A549 (cell line): ENCODE measurements around the gene CYP4F2. TPM values are rescaled to one million over a fixed set of nuclear protein-coding genes. Genes with fewer than 3 reads are reported as not detected.

Experiments used
- ATAC-seq, 2 experiments: fragments of 200-7000 bp in 1 of 2; fragments of >200 bp in 1 of 2; cut with Nextera tagmentation in 1 of 2; cut with Tn5 transposase in 1 of 2; 3 replicates each; pipeline versions ENCODE4 v1.8.0 to v1.9.1; 2018 to 2020; ENCODE audit warnings: mild to moderate bottlenecking in 1 of 2, moderate library complexity in 1 of 2
- CTCF ChIA-PET: fragments of 300-600 bp; sonication (Branson Sonifier 250); formaldehyde crosslinking; extraction: SDS; loops from one replicate; lab custom pipeline; 2021; ENCODE audit warnings: antibody characterized with exemption, inconsistent platforms; lab: Yijun Ruan, JAX
- POLR2A ChIA-PET: fragments of 350-600 bp; formaldehyde crosslinking; extraction: SDS; loops from one replicate; lab custom pipeline; 2021; ENCODE audit warnings: antibody characterized with exemption, inconsistent platforms; lab: Yijun Ruan, JAX
- DNase-seq, 2 experiments: peaks; one replicate each; pipeline versions ENCODE4 v3.0.0 to v3.0.0-alpha.2; 2011 to 2016; ENCODE audit warnings: low read depth in 1 of 2, low spot score in 1 of 2
- FAIRE-seq: peaks from 2 replicates; lab custom pipeline; 2011; peaks lifted over from hg19 to GRCh38; lab: Jason Lieb, UNC
- H3K27ac ChIP-seq, 2 experiments: fragments of >200 bp; sonication (Bioruptor Twin); formaldehyde crosslinking; 3 replicates each; pipeline ENCODE4 v1.5.1; 2016 to 2017
- H3K4me1 ChIP-seq: fragments of >200 bp; sonication (Bioruptor Twin); formaldehyde crosslinking; 3 replicates; pipeline ENCODE4 v1.6.1; 2016
- H3K4me2 ChIP-seq: fragments of >200 bp; sonication (Bioruptor Twin); formaldehyde crosslinking; 3 replicates; pipeline ENCODE4 v1.6.1; 2016
- H3K4me3 ChIP-seq: fragments of >200 bp; sonication (Bioruptor Twin); formaldehyde crosslinking; 3 replicates; pipeline ENCODE4 v1.5.1; 2016
- H3K9me3 ChIP-seq: fragments of >200 bp; sonication (Bioruptor Twin); formaldehyde crosslinking; 3 replicates; pipeline ENCODE4 v1.6.1; 2016
- ATOH8 ChIP-seq: fragments of 250-450 bp; sonication (Bioruptor Pico); IDR thresholded peaks from 2 replicates; pipeline ENCODE4 v1.5.0; 2020; ENCODE audit warnings: low read depth, mild to moderate bottlenecking, moderate library complexity
- CBX2 ChIP-seq: fragments of 200-600 bp; sonication (generic); IDR thresholded peaks from 2 replicates; pipeline ENCODE4 v1.6.1; 2016; ENCODE audit warnings: low read depth, mild to moderate bottlenecking, borderline replicate concordance
- CHD4 ChIP-seq: fragments of 200-600 bp; sonication (generic); IDR thresholded peaks from 2 replicates; pipeline ENCODE4 v1.6.1; 2016; ENCODE audit warnings: antibody characterized with exemption, mild to moderate bottlenecking, borderline replicate concordance
- EHMT2 ChIP-seq: fragments of 200-600 bp; sonication (generic); IDR thresholded peaks from 2 replicates; pipeline ENCODE4 v1.6.1; 2016; ENCODE audit warnings: antibody characterized with exemption, low read depth, mild to moderate bottlenecking, moderate library complexity
- FOSL2 ChIP-seq, 2 experiments: fragments of 450-650 bp in 1 of 2; fragments of >200 bp in 1 of 2; sonication (Bioruptor Twin) in 1 of 2; formaldehyde crosslinking; IDR thresholded peaks; 2 replicates each; pipeline versions ENCODE4 v1.5.0 to v1.6.1; 2016 to 2020; ENCODE audit warnings: mild to moderate bottlenecking in 1 of 2, moderate library complexity in 1 of 2
- HOXA7 ChIP-seq: fragments of 250-450 bp; sonication (Bioruptor Pico); IDR thresholded peaks from 2 replicates; pipeline ENCODE4 v1.5.0; 2020; ENCODE audit warnings: mild to moderate bottlenecking, moderate library complexity
- MAFK ChIP-seq: fragments of 450-650 bp; IDR thresholded peaks from 2 replicates; pipeline ENCODE4 v1.6.1; 2014; ENCODE audit not compliant: partially characterized antibody
- MAZ ChIP-seq: fragments of 150-350 bp; IDR thresholded peaks from 2 replicates; pipeline ENCODE4 v1.6.1; 2014; ENCODE audit warnings: antibody characterized with exemption, low read depth, low read length, borderline replicate concordance
- NPAS2 ChIP-seq: fragments of 250-450 bp; sonication (Bioruptor Pico); IDR thresholded peaks from 2 replicates; pipeline ENCODE4 v1.8.0; 2022; ENCODE audit warnings: mild to moderate bottlenecking, moderate library complexity, borderline replicate concordance
- RAD21 ChIP-seq, 2 experiments: fragments of >200 bp in 1 of 2; sonication (Bioruptor Twin) in 1 of 2; formaldehyde crosslinking in 1 of 2; IDR thresholded peaks in 1 of 2; conservative IDR thresholded peaks in 1 of 2; 2 replicates in 1 of 2; 3 replicates in 1 of 2; pipeline ENCODE4 v1.6.1; 2012 to 2018; ENCODE audit warnings: inconsistent platforms in 1 of 2
- RARB ChIP-seq: fragments of 250-450 bp; sonication (Bioruptor Pico); IDR thresholded peaks from 2 replicates; pipeline ENCODE4 v1.8.0; 2021; ENCODE audit warnings: mild to moderate bottlenecking, moderate library complexity
- RCOR1 ChIP-seq: fragments of 150-350 bp; IDR thresholded peaks from 2 replicates; pipeline ENCODE4 v1.6.1; 2014; ENCODE audit warnings: antibody characterized with exemption, low read length, low read depth
- REST ChIP-seq: fragments of 200-600 bp; sonication (generic); IDR thresholded peaks from 2 replicates; pipeline ENCODE4 v1.6.1; 2016; ENCODE audit warnings: antibody characterized with exemption, mild to moderate bottlenecking, moderate library complexity
- SREBF2 ChIP-seq: fragments of 450-650 bp; IDR thresholded peaks from 2 replicates; pipeline ENCODE4 v1.6.1; 2014; ENCODE audit warnings: mild to moderate bottlenecking, moderate library complexity
- TP53 ChIP-seq: fragments of 250-450 bp; sonication (Bioruptor Pico); IDR thresholded peaks from 2 replicates; pipeline ENCODE4 v1.5.0; 2021; ENCODE audit warnings: mild to moderate bottlenecking, moderate library complexity
- ZFP36 ChIP-seq: fragments of 450-650 bp; IDR thresholded peaks from 2 replicates; pipeline ENCODE4 v1.6.1; 2014; ENCODE audit warnings: borderline replicate concordance; ENCODE audit not compliant: partially characterized antibody
- WGBS: methylation state at CpG from one replicate; pipeline ENCODE4 v1.1.6; 2017; ENCODE audit errors: missing lambda C conversion rate; 5-methylcytosine and 5-hydroxymethylcytosine counted together
- polyA plus RNA-seq, 4 experiments: library from polyadenylated mRNA; depleted of rRNA in 3 of 4; stranded (reverse); fragments of >200 nt; fragmentation: RNase III in 1 of 4; extraction: RNeasy Plus Mini Kit Qiagen cat#74134 plus additional on column Dnase treatment in 1 of 4; gene quantifications; 2 replicates in 3 of 4; 3 replicates in 1 of 4; pipeline ENCODE4 v1.2.3, GENCODE V29; 2011 to 2017

CYP4F2 gene
- polyA plus RNA-seq, 2 of the 4 experiments (the other 2 are of a cell fraction) = 0.13 to 0.43 TPM

- TF ChIP-seq CHD4 (no peak), SREBF2 (no peak), MAZ (no peak), CBX2 (no peak), RARB (CRISPR knock-in tag) (no peak), ATOH8 (CRISPR knock-in tag) (no peak), HOXA7 (no peak)
Observed at GRCh38 chr19:15915109-15915508, 17.2 kb upstream of the CYP4F2 start (continued).

GRCh38 chr19:15913830-15914229, 16.0 kb upstream of the CYP4F2 start:
- DNase-seq (no peak), FAIRE-seq (no peak), ATAC-seq (no peak)
- POLR2A ChIA-PET = no interaction called here
- Histone ChIP-seq H3K4me3 (no peak overlapping the region), H3K4me1 (no peaks in the 10 kb centered on the region), H3K4me2 (no peak overlapping the region)
- 95% methylated on average over 8 of the region's 8 CpGs for WGBS
- CTCF ChIA-PET = no interaction called here
- no peak for TF ChIP-seq FOSL2 (IDR thresholded peaks at IDR 0.05)
- TF ChIP-seq FOSL2 (CRISPR knock-in tag; IDR thresholded peaks at IDR 0.05) = no peak
- no peak for TF ChIP-seq NPAS2 (CRISPR knock-in tag)
- TF ChIP-seq TP53 (CRISPR knock-in tag) = no peak
- TF ChIP-seq, all 56 proteins: peak for 0
- H3K27ac ChIP-seq = no peak overlapping the region
- H3K9me3 ChIP-seq = peaks cover 2% of the 10 kb centered on the region; the same call in 1 of the 3 replicates

GRCh38 chr19:15913384-15913783, 15.5 kb upstream of the CYP4F2 start:
- ATAC-seq (no peak), FAIRE-seq (no peak)

More at GRCh38 chr19:15913384-15913783, 15.5 kb upstream of the CYP4F2 start:
- 88% methylated on average over 3 of the region's 6 CpGs for WGBS
- H3K4me1 ChIP-seq = no peaks in the 10 kb centered on the region
- ChIA-PET CTCF (no interaction called here), POLR2A (no interaction called here)
- H3K4me3 ChIP-seq = no peak overlapping the region
- DNase-seq = no peak
- H3K9me3 ChIP-seq = peaks cover 2% of the 10 kb centered on the region; the same call in 1 of the 3 replicates
- no peak for TF ChIP-seq ZFP36
- TF ChIP-seq ATOH8 (CRISPR knock-in tag) = no peak
- no peak for TF ChIP-seq RAD21 (conservative IDR thresholded peaks at IDR 0.05 in 1 of 2, IDR thresholded peaks at IDR 0.05 in 1 of 2)
- no peak for TF ChIP-seq RCOR1
- no peak for TF ChIP-seq CBX2
- TF ChIP-seq HOXA7 = no peak
- no peak for TF ChIP-seq EHMT2
- no peak for TF ChIP-seq REST
- TF ChIP-seq MAFK = no peak
- H3K4me2 ChIP-seq = no peak overlapping the region
- H3K27ac ChIP-seq = no peak overlapping the region
